ENCODE results near the gene CXCL17.

GRCh38 chr19:42403586-42403985 lies 39.2 kb downstream of the CXCL17 start:
- no peak for TF ChIP-seq CTCF (IDR thresholded peaks at IDR 0.05)
- no peak for TF ChIP-seq POLR2A (IDR thresholded peaks at IDR 0.05)
- TF ChIP-seq EP300 (IDR thresholded peaks at IDR 0.05) = no peak

Data from sigmoid colon (tissue), 4 donors.